ENCODE measurements around the gene ORMDL3. TPM values are rescaled to one million over a fixed set of nuclear protein-coding genes. Genes with fewer than 3 reads are reported as not detected.

The ORMDL3 gene
- polyA plus RNA-seq, 1 donor from 2014 or later, result 90.1 TPM

DNA sequence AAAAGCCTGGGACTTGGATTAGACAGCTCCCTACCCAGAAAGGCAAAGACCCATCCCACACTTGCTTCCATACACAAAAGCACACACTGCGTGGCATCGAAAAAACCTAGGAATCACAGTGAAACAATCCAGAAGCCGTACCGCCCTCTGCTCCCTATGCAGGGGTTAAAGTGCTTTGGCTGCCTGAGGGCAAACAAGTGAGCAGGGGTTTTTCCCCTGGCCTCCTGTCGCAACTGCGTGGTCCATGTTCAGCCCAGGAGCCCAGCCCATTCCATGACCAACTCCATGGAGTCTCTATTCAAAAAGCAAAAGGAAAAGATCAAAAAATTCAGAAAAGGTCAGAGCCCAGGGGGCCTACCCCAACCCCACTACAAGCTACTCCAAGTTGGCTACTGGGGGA, 5.4 kb downstream of the ORMDL3 start:
- no peaks in the 10 kb centered on the region for H3F3A ChIP-seq (ENCODE audit: insufficient read depth, low read length, poor library complexity, severe bottlenecking)
- no peaks in the 10 kb centered on the region for H3K9me2 ChIP-seq (ENCODE audit: insufficient read depth, low read length)
- no peaks in the 10 kb centered on the region for H3K9me3 ChIP-seq (ENCODE audit: low read length)
- no peaks in the 10 kb centered on the region for H3K36me3 ChIP-seq (ENCODE audit: insufficient read depth, low read length)
- no peak overlapping the region for H3K4me3 ChIP-seq (ENCODE audit: low read length)
- H4K20me1 ChIP-seq (ENCODE audit: insufficient read depth), result no peaks in the 10 kb centered on the region
- H3K27ac ChIP-seq (ENCODE audit: low read length), result no peak overlapping the region
- TF ChIP-seq POLR2AphosphoS5 (IDR thresholded peaks at IDR 0.05) (no peak), EZH2 (IDR thresholded peaks at IDR 0.05; ENCODE audit: borderline replicate concordance, insufficient read depth, low read length, poor library complexity, severe bottlenecking) (no peak), MXI1 (conservative IDR thresholded peaks at IDR 0.05; ENCODE audit: poor library complexity, severe bottlenecking) (no peak), EP300 (conservative IDR thresholded peaks at IDR 0.05; ENCODE audit: poor library complexity, severe bottlenecking) (no peak), SMC3 (conservative IDR thresholded peaks at IDR 0.05; ENCODE audit: poor library complexity) (no peak), RAD21 (conservative IDR thresholded peaks at IDR 0.05) (no peak), TAF1 (IDR thresholded peaks at IDR 0.05; ENCODE audit: low read depth) (no peak)
- TF ChIP-seq, protein P1, sequence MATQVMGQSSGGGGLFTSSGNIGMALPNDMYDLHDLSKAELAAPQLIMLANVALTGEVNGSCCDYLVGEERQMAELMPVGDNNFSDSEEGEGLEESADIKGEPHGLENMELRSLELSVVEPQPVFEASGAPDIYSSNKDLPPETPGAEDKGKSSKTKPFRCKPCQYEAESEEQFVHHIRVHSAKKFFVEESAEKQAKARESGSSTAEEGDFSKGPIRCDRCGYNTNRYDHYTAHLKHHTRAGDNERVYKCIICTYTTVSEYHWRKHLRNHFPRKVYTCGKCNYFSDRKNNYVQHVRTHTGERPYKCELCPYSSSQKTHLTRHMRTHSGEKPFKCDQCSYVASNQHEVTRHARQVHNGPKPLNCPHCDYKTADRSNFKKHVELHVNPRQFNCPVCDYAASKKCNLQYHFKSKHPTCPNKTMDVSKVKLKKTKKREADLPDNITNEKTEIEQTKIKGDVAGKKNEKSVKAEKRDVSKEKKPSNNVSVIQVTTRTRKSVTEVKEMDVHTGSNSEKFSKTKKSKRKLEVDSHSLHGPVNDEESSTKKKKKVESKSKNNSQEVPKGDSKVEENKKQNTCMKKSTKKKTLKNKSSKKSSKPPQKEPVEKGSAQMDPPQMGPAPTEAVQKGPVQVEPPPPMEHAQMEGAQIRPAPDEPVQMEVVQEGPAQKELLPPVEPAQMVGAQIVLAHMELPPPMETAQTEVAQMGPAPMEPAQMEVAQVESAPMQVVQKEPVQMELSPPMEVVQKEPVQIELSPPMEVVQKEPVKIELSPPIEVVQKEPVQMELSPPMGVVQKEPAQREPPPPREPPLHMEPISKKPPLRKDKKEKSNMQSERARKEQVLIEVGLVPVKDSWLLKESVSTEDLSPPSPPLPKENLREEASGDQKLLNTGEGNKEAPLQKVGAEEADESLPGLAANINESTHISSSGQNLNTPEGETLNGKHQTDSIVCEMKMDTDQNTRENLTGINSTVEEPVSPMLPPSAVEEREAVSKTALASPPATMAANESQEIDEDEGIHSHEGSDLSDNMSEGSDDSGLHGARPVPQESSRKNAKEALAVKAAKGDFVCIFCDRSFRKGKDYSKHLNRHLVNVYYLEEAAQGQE (IDR thresholded peaks at IDR 0.05; ENCODE audit: borderline replicate concordance), result no peak
- TF ChIP-seq, protein P2, sequence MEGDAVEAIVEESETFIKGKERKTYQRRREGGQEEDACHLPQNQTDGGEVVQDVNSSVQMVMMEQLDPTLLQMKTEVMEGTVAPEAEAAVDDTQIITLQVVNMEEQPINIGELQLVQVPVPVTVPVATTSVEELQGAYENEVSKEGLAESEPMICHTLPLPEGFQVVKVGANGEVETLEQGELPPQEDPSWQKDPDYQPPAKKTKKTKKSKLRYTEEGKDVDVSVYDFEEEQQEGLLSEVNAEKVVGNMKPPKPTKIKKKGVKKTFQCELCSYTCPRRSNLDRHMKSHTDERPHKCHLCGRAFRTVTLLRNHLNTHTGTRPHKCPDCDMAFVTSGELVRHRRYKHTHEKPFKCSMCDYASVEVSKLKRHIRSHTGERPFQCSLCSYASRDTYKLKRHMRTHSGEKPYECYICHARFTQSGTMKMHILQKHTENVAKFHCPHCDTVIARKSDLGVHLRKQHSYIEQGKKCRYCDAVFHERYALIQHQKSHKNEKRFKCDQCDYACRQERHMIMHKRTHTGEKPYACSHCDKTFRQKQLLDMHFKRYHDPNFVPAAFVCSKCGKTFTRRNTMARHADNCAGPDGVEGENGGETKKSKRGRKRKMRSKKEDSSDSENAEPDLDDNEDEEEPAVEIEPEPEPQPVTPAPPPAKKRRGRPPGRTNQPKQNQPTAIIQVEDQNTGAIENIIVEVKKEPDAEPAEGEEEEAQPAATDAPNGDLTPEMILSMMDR (IDR thresholded peaks at IDR 0.05; ENCODE audit: poor library complexity, severe bottlenecking), result no peak
- H3K27me3 ChIP-seq (ENCODE audit: insufficient read depth, low read depth, low read length), result no peaks in the 10 kb centered on the region
- H3K79me2 ChIP-seq (replicated peaks; ENCODE audit: insufficient read depth, low read length), result peaks cover 15% of the 10 kb centered on the region
- no peak overlapping the region for H2AFZ ChIP-seq (ENCODE audit: low read depth, low read length)
- H3K9ac ChIP-seq (ENCODE audit: low read length), result no peak overlapping the region
- no peak overlapping the region for H3K4me2 ChIP-seq (ENCODE audit: low read length)

DNA sequence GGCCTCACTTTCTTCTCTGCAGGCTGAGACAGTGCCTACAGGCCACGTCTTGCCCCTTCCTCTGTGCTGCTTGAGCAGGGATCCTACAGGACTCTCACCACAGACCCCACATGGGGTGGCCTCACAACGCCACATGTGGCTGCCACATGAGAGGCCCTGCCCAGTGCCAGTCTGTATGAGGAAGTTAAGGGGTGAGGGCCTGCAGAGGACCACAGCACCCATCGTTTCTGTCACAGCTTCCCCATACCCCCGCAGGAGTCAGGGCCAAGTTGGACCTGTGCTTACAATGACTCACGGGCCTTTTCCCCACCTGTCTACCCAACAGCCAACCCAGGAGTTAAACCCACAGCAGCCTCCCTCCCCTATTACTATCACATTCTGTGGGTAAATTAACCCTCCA, 6.1 kb downstream of the ORMDL3 start:
- Histone ChIP-seq H3K79me2 (replicated peaks; ENCODE audit: insufficient read depth, low read length) (peaks cover 8% of the 10 kb centered on the region), H3K9ac (ENCODE audit: low read length) (no peak overlapping the region), H3K27ac (ENCODE audit: low read length) (no peak overlapping the region), H3K27me3 (ENCODE audit: insufficient read depth, low read depth, low read length) (no peaks in the 10 kb centered on the region), H3K36me3 (ENCODE audit: insufficient read depth, low read length) (no peaks in the 10 kb centered on the region), H3K9me2 (ENCODE audit: insufficient read depth, low read length) (no peaks in the 10 kb centered on the region), H3F3A (ENCODE audit: insufficient read depth, low read length, poor library complexity, severe bottlenecking) (no peaks in the 10 kb centered on the region), H4K20me1 (ENCODE audit: insufficient read depth) (no peaks in the 10 kb centered on the region), H3K4me3 (ENCODE audit: low read length) (no peak overlapping the region), H3K9me3 (ENCODE audit: low read length) (no peaks in the 10 kb centered on the region), H2AFZ (ENCODE audit: low read depth, low read length) (no peak overlapping the region), H3K4me2 (ENCODE audit: low read length) (no peak overlapping the region)
- TF ChIP-seq, protein P2 (IDR thresholded peaks at IDR 0.05; ENCODE audit: poor library complexity, severe bottlenecking), result no peak
- no peak for TF ChIP-seq POLR2AphosphoS5 (IDR thresholded peaks at IDR 0.05)
- TF ChIP-seq, protein P1 (IDR thresholded peaks at IDR 0.05; ENCODE audit: borderline replicate concordance), result no peak
